Tibial nerve (tissue), 4 donors: ENCODE results near the gene RDH14.

Source experiments
- EP300 ChIP-seq, 2 donors: sonication (generic); formaldehyde crosslinking; IDR thresholded peaks; one replicate each; pipeline ENCODE4 v1.6.1; 2017; ENCODE audit warnings: antibody characterized with exemption in 2 of 2, mild to moderate bottlenecking in 1 of 2
- POLR2A ChIP-seq, 2 donors: fragments of 450-650 bp; IDR thresholded peaks; one replicate each; pipeline ENCODE4 v1.6.1; 2017; ENCODE audit warnings: antibody characterized with exemption in 2 of 2, mild to moderate bottlenecking in 2 of 2, moderate library complexity in 2 of 2
- TF ChIP-seq, protein P1 (sequence below), 5 experiments: fragments of 200-600 bp in 3 of 5; fragments of 450-650 bp in 2 of 5; sonication (generic) in 3 of 5; IDR thresholded peaks; one replicate each; pipeline ENCODE4 v1.5.1; 2016 to 2019; ENCODE audit warnings: antibody characterized with exemption in 5 of 5, mild to moderate bottlenecking in 3 of 5, moderate library complexity in 2 of 5

DNA sequence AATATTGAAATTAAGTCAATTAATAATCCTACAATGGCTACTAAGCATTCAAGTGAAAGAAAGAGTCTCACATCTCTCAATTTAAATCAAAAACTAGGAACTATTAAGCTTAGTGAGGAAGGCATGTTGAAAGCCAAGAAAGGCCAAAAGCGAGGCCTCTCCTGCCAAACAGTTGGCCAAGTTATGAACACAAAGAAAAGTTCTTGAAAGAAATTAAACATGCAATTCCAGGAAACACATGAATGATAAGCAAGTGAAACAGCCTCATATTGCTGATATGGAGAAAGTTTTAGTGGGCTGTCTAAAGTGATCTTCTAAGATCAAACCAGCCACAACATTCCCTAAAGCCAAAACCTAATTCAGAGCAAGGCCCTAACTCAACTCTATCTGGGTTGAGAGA, 11.8 kb downstream of the RDH14 start:
- no peak for TF ChIP-seq POLR2A (IDR thresholded peaks at IDR 0.05)
- TF ChIP-seq, protein P1, sequence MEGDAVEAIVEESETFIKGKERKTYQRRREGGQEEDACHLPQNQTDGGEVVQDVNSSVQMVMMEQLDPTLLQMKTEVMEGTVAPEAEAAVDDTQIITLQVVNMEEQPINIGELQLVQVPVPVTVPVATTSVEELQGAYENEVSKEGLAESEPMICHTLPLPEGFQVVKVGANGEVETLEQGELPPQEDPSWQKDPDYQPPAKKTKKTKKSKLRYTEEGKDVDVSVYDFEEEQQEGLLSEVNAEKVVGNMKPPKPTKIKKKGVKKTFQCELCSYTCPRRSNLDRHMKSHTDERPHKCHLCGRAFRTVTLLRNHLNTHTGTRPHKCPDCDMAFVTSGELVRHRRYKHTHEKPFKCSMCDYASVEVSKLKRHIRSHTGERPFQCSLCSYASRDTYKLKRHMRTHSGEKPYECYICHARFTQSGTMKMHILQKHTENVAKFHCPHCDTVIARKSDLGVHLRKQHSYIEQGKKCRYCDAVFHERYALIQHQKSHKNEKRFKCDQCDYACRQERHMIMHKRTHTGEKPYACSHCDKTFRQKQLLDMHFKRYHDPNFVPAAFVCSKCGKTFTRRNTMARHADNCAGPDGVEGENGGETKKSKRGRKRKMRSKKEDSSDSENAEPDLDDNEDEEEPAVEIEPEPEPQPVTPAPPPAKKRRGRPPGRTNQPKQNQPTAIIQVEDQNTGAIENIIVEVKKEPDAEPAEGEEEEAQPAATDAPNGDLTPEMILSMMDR (IDR thresholded peaks at IDR 0.05): no peak
- no peak for TF ChIP-seq EP300 (IDR thresholded peaks at IDR 0.05)
